K562 (cell line): ENCODE data around the gene FAXC. TPM values are rescaled to one million over a fixed set of nuclear protein-coding genes. Genes with fewer than 3 reads are reported as not detected.

Experiments
- ATAC-seq: fragments of 200-7000 bp; cut with Tn5 transposase; 3 replicates; pipeline ENCODE4 v1.9.1; 2020; ENCODE audit warnings: moderate library complexity
- BruUV-seq: library from RNA; stranded (reverse); fragments of 400-500 nt; replicated peaks from 2 replicates; lab custom pipeline; 2021; lab: Mats Ljungman, UMichigan
- CTCF ChIA-PET: fragments of 300-600 bp; formaldehyde crosslinking; extraction: SDS; loops from one replicate; lab custom pipeline; 2021; ENCODE audit warnings: low intra/inter-chr PET ratio; lab: Yijun Ruan, JAX
- POLR2A ChIA-PET: fragments of 300-600, 350-650 bp; sonication (Branson Sonifier 250); formaldehyde crosslinking; extraction: SDS; loops from one replicate; lab custom pipeline; 2021; ENCODE audit warnings: antibody characterized with exemption, inconsistent platforms; lab: Yijun Ruan, JAX
- DNase-seq, 4 experiments: peaks; one replicate each; pipeline versions ENCODE4 v3.0.0 to v3.0.0-alpha.2; 2011 to 2018; ENCODE audit warnings: low spot score in 3 of 4, mixed read lengths in 3 of 4; ENCODE audit errors: extremely low read depth in 1 of 4
- FAIRE-seq: peaks from 2 replicates; lab custom pipeline; 2011; peaks lifted over from hg19 to GRCh38; lab: Jason Lieb, UNC
- H2AFZ ChIP-seq: 2 replicates; pipeline ENCODE4 v1.6.0; 2011; ENCODE audit warnings: low read depth, low read length, control low read depth, inconsistent platforms
- H3K27ac ChIP-seq: fragments of 200-600 bp; 3 replicates; pipeline ENCODE4 v1.8.0; 2011; ENCODE audit warnings: low read depth, mild to moderate bottlenecking, control low read depth, inconsistent platforms, low read length, moderate library complexity, mixed read lengths; ENCODE audit errors: extremely low read depth
- H3K27me3 ChIP-seq, 2 experiments: fragments of 300-600 bp in 1 of 2; 2 replicates in 1 of 2; 3 replicates in 1 of 2; pipeline versions ENCODE4 v1.6.0 to v1.8.0; 2011; ENCODE audit warnings: inconsistent platforms in 2 of 2, low read length in 2 of 2, mild to moderate bottlenecking in 1 of 2, mixed read lengths in 1 of 2, moderate library complexity in 1 of 2; ENCODE audit not compliant: control insufficient read depth in 2 of 2, insufficient read depth in 2 of 2
- H3K36me3 ChIP-seq: fragments of 300-600 bp; 3 replicates; pipeline ENCODE4 v1.8.0; 2011; ENCODE audit warnings: mild to moderate bottlenecking, low read length, inconsistent platforms; ENCODE audit not compliant: control insufficient read depth, insufficient read depth
- H3K4me1 ChIP-seq, 2 experiments: fragments of 200-600 bp in 1 of 2; replicated peaks in 1 of 2; 2 replicates in 1 of 2; 3 replicates in 1 of 2; pipeline versions ENCODE4 v1.5.1 to v1.8.0; 2011; ENCODE audit warnings: inconsistent platforms in 2 of 2, low read length in 2 of 2, mild to moderate bottlenecking in 1 of 2, mixed read lengths in 1 of 2, moderate library complexity in 1 of 2; ENCODE audit not compliant: control insufficient read depth in 2 of 2, insufficient read depth in 2 of 2
- H3K4me2 ChIP-seq: 2 replicates; pipeline ENCODE4 v1.6.1; 2011; ENCODE audit warnings: low read length, control low read depth, inconsistent platforms, mixed read lengths; ENCODE audit not compliant: insufficient read depth
- H3K4me3 ChIP-seq: fragments of 200-600 bp; sonication (generic), shearing (Covaris generic); 2 replicates; pipeline ENCODE4 v1.5.1; 2016; ENCODE audit warnings: control low read depth, inconsistent platforms
- H3K79me2 ChIP-seq: fragments of 200-600 bp; 3 replicates; pipeline ENCODE4 v1.8.0; 2011; ENCODE audit warnings: low read length, inconsistent platforms; ENCODE audit not compliant: control insufficient read depth, insufficient read depth
- H3K9ac ChIP-seq, 2 experiments: 2 replicates each; pipeline versions ENCODE4 v1.6.0 to v1.6.1; 2011; ENCODE audit warnings: low read depth in 2 of 2, low read length in 2 of 2, control low read depth in 1 of 2, inconsistent platforms in 1 of 2, mild to moderate bottlenecking in 1 of 2, mixed read lengths in 1 of 2; ENCODE audit not compliant: insufficient read depth in 1 of 2
- H3K9me1 ChIP-seq: one replicate; pipeline ENCODE4 v1.6.0; 2011; ENCODE audit warnings: inconsistent platforms, mild to moderate bottlenecking, low read length, moderate library complexity; ENCODE audit not compliant: control insufficient read depth, insufficient read depth
- H3K9me3 ChIP-seq: replicated peaks from 2 replicates; pipeline ENCODE4 v1.5.1; 2011; ENCODE audit warnings: low read depth, low read length, inconsistent platforms; ENCODE audit not compliant: control insufficient read depth, insufficient read depth
- H4K20me1 ChIP-seq: replicated peaks from 2 replicates; pipeline ENCODE4 v1.6.1; 2011; ENCODE audit warnings: low read length, inconsistent platforms, mixed read lengths; ENCODE audit not compliant: control insufficient read depth, insufficient read depth
- GATAD2A ChIP-seq: fragments of 450-650 bp; IDR thresholded peaks from 2 replicates; pipeline ENCODE4 v1.6.1; 2017
- IRF2 ChIP-seq: sonication (generic); formaldehyde crosslinking; IDR thresholded peaks from 2 replicates; pipeline ENCODE4 v1.8.1; 2022; ENCODE audit warnings: mild to moderate bottlenecking, missing genetic modification reagents
- JUND ChIP-seq, 2 experiments: IDR thresholded peaks; 2 replicates in 1 of 2; 3 replicates in 1 of 2; pipeline ENCODE4 v1.6.1; 2011; ENCODE audit warnings: borderline replicate concordance in 2 of 2, low read depth in 2 of 2, low read length in 2 of 2, improper control_type of control experiment in 1 of 2, missing biosample characterization in 1 of 2, missing genetic modification characterization in 1 of 2, missing genetic modification reagents in 1 of 2
- NUFIP1 ChIP-seq: fragments of 450-650 bp; IDR thresholded peaks from 2 replicates; pipeline ENCODE4 v1.6.1; 2018; ENCODE audit not compliant: partially characterized antibody
- ZBTB9 ChIP-seq: fragments of 450-650 bp; formaldehyde crosslinking; IDR thresholded peaks from 2 replicates; pipeline ENCODE4 v1.4.0; 2020; ENCODE audit warnings: mild to moderate bottlenecking, moderate library complexity
- ZNF239 ChIP-seq: fragments of 250-450 bp; sonication (Bioruptor Pico); IDR thresholded peaks from 2 replicates; pipeline ENCODE4 v1.4.0; 2020; ENCODE audit warnings: mild to moderate bottlenecking
- ZNF696 ChIP-seq: fragments of 250-450 bp; sonication (Bioruptor Pico); conservative IDR thresholded peaks from 2 replicates; pipeline ENCODE4 v1.4.0; 2020; ENCODE audit warnings: mild to moderate bottlenecking, moderate library complexity
- WGBS: fragments of 100-300 bp; shearing (Covaris generic); methylation state at CpG from one replicate; pipeline ENCODE4 v1.1.6; 2016; ENCODE audit warnings: low coverage, mixed read lengths; ENCODE audit not compliant: insufficient coverage; ENCODE audit errors: missing lambda C conversion rate; 5-methylcytosine and 5-hydroxymethylcytosine counted together
- in situ Hi-C: fragments of 300-500 bp; cut with MboI; formaldehyde crosslinking; loops from 4 replicates; pipeline ENCODE4 v1.15.0; 2018; ENCODE audit warnings: inconsistent platforms, mixed read lengths
- intact Hi-C: fragments of 100-400 bp; cut with micrococcal nuclease; formaldehyde crosslinking; loops from 2 replicates; pipeline ENCODE4 v1.14.2; 2022
- polyA plus RNA-seq, 8 experiments: library from polyadenylated mRNA; depleted of rRNA in 4 of 8; stranded (reverse) in 5 of 8; unstranded in 3 of 8; fragments of >200 nt; fragmentation: Nextera tagmentation in 2 of 8; fragmentation: Illumina TruSeq in 1 of 8; extraction: Ambion mirVana in 2 of 8; extraction: Trizol in 1 of 8; gene quantifications; 2 replicates each; pipeline versions ENCODE4 v1.2.1 to v1.2.3, GENCODE V29; 2011 to 2014; ENCODE audit warnings: inconsistent platforms in 1 of 8, missing spikeins in 1 of 8
- total RNA-seq, 7 experiments: library from RNA; depleted of rRNA in 6 of 7; stranded (reverse); fragments of >200 nt in 6 of 7; fragmentation: Illumina TruSeq in 2 of 7; extraction: Trizol in 2 of 7; gene quantifications; 2 replicates each; pipeline versions ENCODE4 v1.2.1 to v1.2.3, GENCODE V29; 2011 to 2021; ENCODE audit warnings: low replicate concordance in 1 of 7
- TF ChIP-seq, protein P1 (sequence below), 3 experiments: fragments of 200-800 bp in 1 of 3; fragments of 250-450 bp in 1 of 3; fragments of 450-650 bp in 1 of 3; sonication (Bioruptor Pico) in 1 of 3; sonication (Bioruptor generic) in 1 of 3; formaldehyde crosslinking in 1 of 3; IDR thresholded peaks; 2 replicates each; pipeline versions ENCODE4 v1.6.1 to v1.8.0; 2016 to 2022; ENCODE audit warnings: mild to moderate bottlenecking in 2 of 3, missing genetic modification characterization in 2 of 3, missing compliant biosample characterization in 1 of 3, moderate library complexity in 1 of 3

The FAXC gene
- total and polyA plus RNA-seq, 9 of the 15 experiments (the other 6 are each of a cell fraction or from before 2014, with no cell fraction given): 0.06 to 0.40 (median 0.13) TPM; not detected in 5

- DNase-seq (peak; percentile 68 to 79 (median 76)), FAIRE-seq (peak; percentile 92), ATAC-seq (peak; percentile 92)
- no peak overlapping the region for H3K9ac ChIP-seq
- H3K4me3 ChIP-seq: no peak overlapping the region
- in situ Hi-C loops (loop anchor here (25.0 kb wide), 1 partner anchor 407 kb away; no protein-coding TSS in a partner anchor), intact Hi-C loops (loop anchor here (1.0 to 5.0 kb wide), 4 partner anchors 62 to 493 kb away; partner anchors contain the start of gene COQ3)
- no peak overlapping the region for H2AFZ ChIP-seq
- POLR2A ChIA-PET: interaction anchor here (0.8 to 1.8 kb wide), 3 partner anchors 13 to 18 kb away, joined by 4 to 5 read pairs (median 5); no protein-coding TSS in a partner anchor
- peaks cover 6 to 10% of the 10 kb centered on the region in 2 experiments; a peak in 1 of 5 replicates for H3K27me3 ChIP-seq
- H3K4me1 ChIP-seq: no peaks in the 10 kb centered on the region; a peak in 1 of 5 replicates
- no peak overlapping the region for H3K27ac ChIP-seq
- H3K9me3 ChIP-seq: no peaks in the 10 kb centered on the region
- H3K9me1 ChIP-seq: no peaks in the 10 kb centered on the region
- H4K20me1 ChIP-seq: no peaks in the 10 kb centered on the region
- BruUV-seq: no TSS peak
- H3K4me2 ChIP-seq: no peak overlapping the region
- H3K36me3 ChIP-seq: no peaks in the 10 kb centered on the region
- 0% methylated on average over 2 of the region's 2 CpGs for WGBS
- H3K79me2 ChIP-seq: no peaks in the 10 kb centered on the region
- CTCF ChIA-PET: interaction anchor here (0.6 to 1.4 kb wide), 4 partner anchors 96 to 416 kb away, joined by 3 to 4 read pairs (median 3); no protein-coding TSS in a partner anchor
- TF ChIP-seq ZNF239: no peak
- TF ChIP-seq JUND (IDR thresholded peaks at IDR 0.05; ENCODE audit: borderline replicate concordance, low read depth, low read length): peak; percentile 43; the same call in 1 of the 2 replicates
- peak; percentile 29; the same call in 1 of the 3 replicates for TF ChIP-seq JUND (tag; IDR thresholded peaks at IDR 0.05; ENCODE audit: borderline replicate concordance, low read depth, low read length)
- TF ChIP-seq IRF2: no peak
- no peak for TF ChIP-seq GATAD2A
- no peak for TF ChIP-seq ZBTB9 (CRISPR knock-in tag)
- TF ChIP-seq ZNF696: no peak
- TF ChIP-seq, protein P1, sequence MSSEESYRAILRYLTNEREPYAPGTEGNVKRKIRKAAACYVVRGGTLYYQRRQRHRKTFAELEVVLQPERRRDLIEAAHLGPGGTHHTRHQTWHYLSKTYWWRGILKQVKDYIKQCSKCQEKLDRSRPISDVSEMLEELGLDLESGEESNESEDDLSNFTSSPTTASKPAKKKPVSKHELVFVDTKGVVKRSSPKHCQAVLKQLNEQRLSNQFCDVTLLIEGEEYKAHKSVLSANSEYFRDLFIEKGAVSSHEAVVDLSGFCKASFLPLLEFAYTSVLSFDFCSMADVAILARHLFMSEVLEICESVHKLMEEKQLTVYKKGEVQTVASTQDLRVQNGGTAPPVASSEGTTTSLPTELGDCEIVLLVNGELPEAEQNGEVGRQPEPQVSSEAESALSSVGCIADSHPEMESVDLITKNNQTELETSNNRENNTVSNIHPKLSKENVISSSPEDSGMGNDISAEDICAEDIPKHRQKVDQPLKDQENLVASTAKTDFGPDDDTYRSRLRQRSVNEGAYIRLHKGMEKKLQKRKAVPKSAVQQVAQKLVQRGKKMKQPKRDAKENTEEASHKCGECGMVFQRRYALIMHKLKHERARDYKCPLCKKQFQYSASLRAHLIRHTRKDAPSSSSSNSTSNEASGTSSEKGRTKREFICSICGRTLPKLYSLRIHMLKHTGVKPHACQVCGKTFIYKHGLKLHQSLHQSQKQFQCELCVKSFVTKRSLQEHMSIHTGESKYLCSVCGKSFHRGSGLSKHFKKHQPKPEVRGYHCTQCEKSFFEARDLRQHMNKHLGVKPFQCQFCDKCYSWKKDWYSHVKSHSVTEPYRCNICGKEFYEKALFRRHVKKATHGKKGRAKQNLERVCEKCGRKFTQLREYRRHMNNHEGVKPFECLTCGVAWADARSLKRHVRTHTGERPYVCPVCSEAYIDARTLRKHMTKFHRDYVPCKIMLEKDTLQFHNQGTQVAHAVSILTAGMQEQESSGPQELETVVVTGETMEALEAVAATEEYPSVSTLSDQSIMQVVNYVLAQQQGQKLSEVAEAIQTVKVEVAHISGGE (CRISPR knock-in tag; IDR thresholded peaks at IDR 0.05): no peak
- no peak for TF ChIP-seq NUFIP1
These were observed 19.3 kb downstream of the FAXC start for GRCh38 chr6:99330159-99330558.
